Lung microvascular endothelial cell (primary cell): ENCODE measurements around the gene DNAJB12. TPM values are rescaled to one million over a fixed set of nuclear protein-coding genes. Genes with fewer than 3 reads are reported as not detected.

Source experiments
- DNase-seq, 2 donors: peaks; one replicate each; pipeline versions ENCODE4 v3.0.0 to v3.0.0-alpha.2; 2010; ENCODE audit warnings: low read depth in 2 of 2
- total RNA-seq: library from RNA; depleted of rRNA; stranded (reverse); fragments of >200 nt; gene quantifications from 2 replicates; pipeline ENCODE4 v1.2.1, GENCODE V29; 2014

DNAJB12 gene
- total RNA-seq, 1 donor from 2014 or later: 21.6 TPM

GRCh38 chr10:72295330-72295910, 59.3 kb downstream of the DNAJB12 start:
- no peak for DNase-seq

GRCh38 chr10:72292223-72292691, 62.5 kb downstream of the DNAJB12 start:
- no peak for DNase-seq

GRCh38 chr10:72291019-72291532, 63.6 kb downstream of the DNAJB12 start:
- DNase-seq: no peak

GRCh38 chr10:72285972-72286521, 68.7 kb downstream of the DNAJB12 start:
- no peak for DNase-seq

- DNase-seq: no peak
These were observed 71.6 kb downstream of the DNAJB12 start for GRCh38 chr10:72283131-72283530.

Other genes with a start within 250 kb of the DNAJB12 start
- gene ANAPC16, start 138.9 kb downstream of the DNAJB12 start, total RNA-seq: 38.7 and 46.4 TPM in 2 replicates
- gene ASCC1, start 138.6 kb downstream of the DNAJB12 start, total RNA-seq: 21.0 and 22.4 TPM in 2 replicates
- gene DDIT4, start 81.0 kb downstream of the DNAJB12 start, total RNA-seq: 131 and 178 TPM in 2 replicates